ENCODE data around the gene CMTR1.

GRCh38 chr6:37491830-37492208 is 58.8 kb downstream of the CMTR1 start:
- TF ChIP-seq, protein P1, sequence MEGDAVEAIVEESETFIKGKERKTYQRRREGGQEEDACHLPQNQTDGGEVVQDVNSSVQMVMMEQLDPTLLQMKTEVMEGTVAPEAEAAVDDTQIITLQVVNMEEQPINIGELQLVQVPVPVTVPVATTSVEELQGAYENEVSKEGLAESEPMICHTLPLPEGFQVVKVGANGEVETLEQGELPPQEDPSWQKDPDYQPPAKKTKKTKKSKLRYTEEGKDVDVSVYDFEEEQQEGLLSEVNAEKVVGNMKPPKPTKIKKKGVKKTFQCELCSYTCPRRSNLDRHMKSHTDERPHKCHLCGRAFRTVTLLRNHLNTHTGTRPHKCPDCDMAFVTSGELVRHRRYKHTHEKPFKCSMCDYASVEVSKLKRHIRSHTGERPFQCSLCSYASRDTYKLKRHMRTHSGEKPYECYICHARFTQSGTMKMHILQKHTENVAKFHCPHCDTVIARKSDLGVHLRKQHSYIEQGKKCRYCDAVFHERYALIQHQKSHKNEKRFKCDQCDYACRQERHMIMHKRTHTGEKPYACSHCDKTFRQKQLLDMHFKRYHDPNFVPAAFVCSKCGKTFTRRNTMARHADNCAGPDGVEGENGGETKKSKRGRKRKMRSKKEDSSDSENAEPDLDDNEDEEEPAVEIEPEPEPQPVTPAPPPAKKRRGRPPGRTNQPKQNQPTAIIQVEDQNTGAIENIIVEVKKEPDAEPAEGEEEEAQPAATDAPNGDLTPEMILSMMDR (tag by site-specific recombination; IDR thresholded peaks at IDR 0.05), result no peak
- no peak for TF ChIP-seq REST (tag by site-specific recombination; IDR thresholded peaks at IDR 0.05)
